SK-N-SH (cell line): ENCODE measurements around the gene ANKRD60. TPM values are rescaled to one million over a fixed set of nuclear protein-coding genes. Genes with fewer than 3 reads are reported as not detected.

Source experiments
- CTCF ChIA-PET: fragments of 300-600, 350-600 bp; formaldehyde crosslinking; extraction: SDS; loops from one replicate; lab custom pipeline; 2021; lab: Yijun Ruan, JAX
- POLR2A ChIA-PET: fragments of 350-600 bp; sonication (Branson Sonifier 250); formaldehyde crosslinking; extraction: SDS; loops from one replicate; lab custom pipeline; 2020; ENCODE audit warnings: antibody characterized with exemption, inconsistent platforms; lab: Yijun Ruan, JAX
- DNase-seq: peaks from one replicate; pipeline ENCODE4 v3.0.0; 2012
- H2AFZ ChIP-seq: fragments of 200-600 bp; sonication (generic); 2 replicates; pipeline ENCODE4 v1.8.1; 2016; ENCODE audit warnings: antibody characterized with exemption, mild to moderate bottlenecking, low read depth
- H3F3A ChIP-seq: fragments of 200-600 bp; sonication (generic); replicated peaks from 2 replicates; pipeline ENCODE3; 2016; ENCODE audit warnings: antibody characterized with exemption, mild to moderate bottlenecking; ENCODE audit not compliant: insufficient read depth
- H3K27ac ChIP-seq, 2 experiments: fragments of 200-500 bp in 1 of 2; fragments of 200-600 bp in 1 of 2; sonication (Bioruptor generic) in 1 of 2; sonication (generic), shearing (Covaris generic) in 1 of 2; 2 replicates each; pipeline versions ENCODE4 v1.5.1 to v1.6.1; 2014 to 2016; ENCODE audit warnings: low read depth in 2 of 2, inconsistent platforms in 1 of 2, low read length in 1 of 2, mild to moderate bottlenecking in 1 of 2, mixed read lengths in 1 of 2
- H3K27me3 ChIP-seq: fragments of 200-600 bp; sonication (generic), shearing (Covaris generic); 2 replicates; pipeline ENCODE4 v1.6.1; 2016; ENCODE audit warnings: mixed run types; ENCODE audit not compliant: insufficient read depth
- H3K36me3 ChIP-seq, 2 experiments: fragments of 200-500 bp in 1 of 2; fragments of 200-600 bp in 1 of 2; sonication (Bioruptor generic) in 1 of 2; sonication (generic) in 1 of 2; replicated peaks in 1 of 2; 2 replicates each; pipeline versions ENCODE3 to v1.5.1; 2014 to 2016; ENCODE audit warnings: low read length in 1 of 2, mild to moderate bottlenecking in 1 of 2; ENCODE audit not compliant: insufficient read depth in 2 of 2, control insufficient read depth in 1 of 2
- H3K4me1 ChIP-seq, 2 experiments: fragments of 200-500 bp in 1 of 2; fragments of 200-600 bp in 1 of 2; sonication (Bioruptor generic) in 1 of 2; sonication (generic), shearing (Covaris generic) in 1 of 2; 2 replicates each; pipeline versions ENCODE4 v1.5.1 to v1.6.1; 2014 to 2016; ENCODE audit warnings: low read depth in 1 of 2, low read length in 1 of 2, mixed run types in 1 of 2; ENCODE audit not compliant: insufficient read depth in 2 of 2, control insufficient read depth in 1 of 2
- H3K4me2 ChIP-seq: fragments of 200-600 bp; sonication (generic), shearing (Covaris generic); 2 replicates; pipeline ENCODE4 v1.6.1; 2017; ENCODE audit warnings: mixed run types
- H3K4me3 ChIP-seq, 2 experiments: fragments of 200-500 bp in 1 of 2; fragments of 200-600 bp in 1 of 2; sonication (Bioruptor generic) in 1 of 2; sonication (generic), shearing (Covaris generic) in 1 of 2; 2 replicates each; pipeline versions ENCODE4 v1.5.1 to v1.8.1; 2014 to 2016; ENCODE audit warnings: low read depth in 2 of 2, inconsistent platforms in 1 of 2, low read length in 1 of 2, mild to moderate bottlenecking in 1 of 2, mixed read lengths in 1 of 2, moderate library complexity in 1 of 2
- H3K79me2 ChIP-seq: fragments of 200-600 bp; sonication (generic); 2 replicates; pipeline ENCODE4 v1.8.1; 2017; ENCODE audit warnings: mild to moderate bottlenecking; ENCODE audit not compliant: insufficient read depth
- H3K9ac ChIP-seq: fragments of 200-600 bp; sonication (generic); 2 replicates; pipeline ENCODE4 v1.6.1; 2017; ENCODE audit warnings: mixed run types
- H3K9me2 ChIP-seq: fragments of 200-600 bp; sonication (generic); 2 replicates; pipeline ENCODE4 v1.6.1; 2017; ENCODE audit warnings: mixed run types
- H3K9me3 ChIP-seq: fragments of 200-600 bp; sonication (generic); 2 replicates; pipeline ENCODE4 v1.6.1; 2017; ENCODE audit warnings: mixed run types, mild to moderate bottlenecking, moderate library complexity
- H4K20me1 ChIP-seq: fragments of 200-600 bp; sonication (generic); 2 replicates; pipeline ENCODE4 v1.6.1; 2017; ENCODE audit warnings: mild to moderate bottlenecking, mixed run types; ENCODE audit not compliant: insufficient read depth
- EP300 ChIP-seq, 2 experiments: IDR thresholded peaks; 2 replicates each; pipeline versions ENCODE4 v1.4.0 to v1.6.1; 2012; ENCODE audit warnings: borderline replicate concordance in 1 of 2, low read depth in 1 of 2, low read length in 1 of 2
- EZH2phosphoT487 ChIP-seq: fragments of 200-600 bp; sonication (generic); IDR thresholded peaks from 2 replicates; pipeline ENCODE4 v1.6.1; 2017; ENCODE audit warnings: low read depth, mixed run types, mild to moderate bottlenecking, antibody characterized with exemption, moderate library complexity, borderline replicate concordance
- FOSL2 ChIP-seq: IDR thresholded peaks from 2 replicates; pipeline ENCODE4 v1.4.0; 2012; ENCODE audit warnings: low read depth, mild to moderate bottlenecking, moderate library complexity, borderline replicate concordance
- FOXJ3 ChIP-seq: sonication (generic); formaldehyde crosslinking; IDR thresholded peaks from 2 replicates; pipeline ENCODE4 v1.5.1; 2020; ENCODE audit warnings: mild to moderate bottlenecking, missing genetic modification reagents
- GABPA ChIP-seq: IDR thresholded peaks from 2 replicates; pipeline ENCODE4 v1.4.0; 2012; ENCODE audit warnings: low read depth, mild to moderate bottlenecking
- JUND ChIP-seq: IDR thresholded peaks from 2 replicates; pipeline ENCODE4 v1.4.0; 2012
- MXI1 ChIP-seq: IDR thresholded peaks from 2 replicates; pipeline ENCODE4 v1.6.1; 2012; ENCODE audit warnings: mild to moderate bottlenecking, low read depth, low read length, improper control_type of control experiment
- NRF1 ChIP-seq: IDR thresholded peaks from 2 replicates; pipeline ENCODE4 v1.6.1; 2012; ENCODE audit warnings: low read depth, mild to moderate bottlenecking, low read length
- POLR2AphosphoS5 ChIP-seq: IDR thresholded peaks from 2 replicates; pipeline ENCODE4 v1.6.1; 2012; ENCODE audit warnings: low read depth, low read length
- RCOR1 ChIP-seq: fragments of 150-350 bp; IDR thresholded peaks from 2 replicates; pipeline ENCODE4 v1.6.1; 2017; ENCODE audit warnings: antibody characterized with exemption, low read length
- RFX5 ChIP-seq: IDR thresholded peaks from 2 replicates; pipeline ENCODE4 v1.6.1; 2012; ENCODE audit warnings: mild to moderate bottlenecking, improper control_type of control experiment, low read length
- SMC3 ChIP-seq: IDR thresholded peaks from 2 replicates; pipeline ENCODE4 v1.6.1; 2012; ENCODE audit warnings: low read depth, low read length, improper control_type of control experiment
- TAF1 ChIP-seq: IDR thresholded peaks from 2 replicates; pipeline ENCODE4 v1.6.1; 2012; ENCODE audit warnings: low read depth, mild to moderate bottlenecking, low read length, moderate library complexity, borderline replicate concordance
- TCF12 ChIP-seq: IDR thresholded peaks from 2 replicates; pipeline ENCODE4 v1.4.0; 2012
- WGBS: methylation state at CpG from one replicate; pipeline ENCODE4 v1.1.6; 2017; ENCODE audit warnings: low lambda C conversion rate; 5-methylcytosine and 5-hydroxymethylcytosine counted together
- polyA plus RNA-seq, 3 experiments: library from polyadenylated mRNA; depleted of rRNA; stranded (reverse); fragments of >200 nt; gene quantifications; 2 replicates each; pipeline ENCODE4 v1.2.3, GENCODE V29; 2012
- TF ChIP-seq, protein P1 (sequence below): fragments of 150-350 bp; IDR thresholded peaks from 2 replicates; pipeline ENCODE4 v1.6.1; 2016; ENCODE audit warnings: mild to moderate bottlenecking, low read depth, low read length
- TF ChIP-seq, protein P2 (sequence below): IDR thresholded peaks from 2 replicates; pipeline ENCODE4 v1.6.1; 2012; ENCODE audit warnings: mild to moderate bottlenecking, low read depth, low read length, moderate library complexity
- TF ChIP-seq, protein P3 (sequence below): IDR thresholded peaks from 2 replicates; pipeline ENCODE4 v1.4.0; 2012; ENCODE audit warnings: low read depth, borderline replicate concordance

Gene ANKRD60
- polyA plus RNA-seq, 1 of the 3 experiments (the other 2 are of a cell fraction): not detected

DNA sequence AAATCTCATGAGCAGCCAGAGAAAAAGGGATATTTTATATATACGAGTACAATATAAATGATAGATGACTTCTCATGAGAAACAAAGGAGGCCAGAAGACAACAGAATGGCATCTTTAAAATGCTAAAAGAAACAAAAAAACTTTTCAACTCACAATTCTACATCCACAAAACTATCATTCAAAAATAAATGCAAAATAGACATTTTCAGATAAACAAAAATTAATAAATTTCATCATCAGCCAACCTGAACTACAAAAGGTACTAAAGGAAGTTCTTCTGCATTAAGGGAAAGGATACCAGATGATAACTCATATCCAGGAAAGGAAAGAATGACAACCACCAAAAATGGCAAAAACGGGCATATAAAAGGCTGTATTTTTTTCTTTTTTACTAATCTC lies 27.9 kb upstream of the ANKRD60 start:
- Histone ChIP-seq H3K9ac (no peak overlapping the region), H3K27me3 (no peaks in the 10 kb centered on the region), H3K79me2 (peaks cover 69% of the 10 kb centered on the region), H3K4me1 (peaks cover 13 to 22% of the 10 kb centered on the region in 2 experiments), H3K36me3 (peaks cover 2 to 57% of the 10 kb centered on the region in 2 experiments), H3K27ac (no peak overlapping the region), H3K4me2 (no peak overlapping the region), H3K9me3 (no peaks in the 10 kb centered on the region; the same call in 1 of the 2 replicates), H3F3A (peaks cover 46% of the 10 kb centered on the region), H3K4me3 (no peak overlapping the region), H3K9me2 (no peaks in the 10 kb centered on the region), H4K20me1 (no peaks in the 10 kb centered on the region), H2AFZ (no peak overlapping the region)
- WGBS: 92% methylated on average over 2 of the region's 2 CpGs
- ChIA-PET CTCF (interaction anchor here (1.0 kb wide), 1 partner anchor 183 kb away, joined by 3 read pairs; no protein-coding TSS in a partner anchor), POLR2A (no interaction called here)
- DNase-seq: no peak
- TF ChIP-seq, protein P1, sequence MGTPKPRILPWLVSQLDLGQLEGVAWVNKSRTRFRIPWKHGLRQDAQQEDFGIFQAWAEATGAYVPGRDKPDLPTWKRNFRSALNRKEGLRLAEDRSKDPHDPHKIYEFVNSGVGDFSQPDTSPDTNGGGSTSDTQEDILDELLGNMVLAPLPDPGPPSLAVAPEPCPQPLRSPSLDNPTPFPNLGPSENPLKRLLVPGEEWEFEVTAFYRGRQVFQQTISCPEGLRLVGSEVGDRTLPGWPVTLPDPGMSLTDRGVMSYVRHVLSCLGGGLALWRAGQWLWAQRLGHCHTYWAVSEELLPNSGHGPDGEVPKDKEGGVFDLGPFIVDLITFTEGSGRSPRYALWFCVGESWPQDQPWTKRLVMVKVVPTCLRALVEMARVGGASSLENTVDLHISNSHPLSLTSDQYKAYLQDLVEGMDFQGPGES: no peak
- no peak for TF ChIP-seq JUND
- TF ChIP-seq EP300 (IDR thresholded peaks at IDR 0.05; ENCODE audit: borderline replicate concordance in 1 of 2, low read depth in 1 of 2, low read length in 1 of 2): no peak
- TF ChIP-seq EZH2phosphoT487: no peak
- TF ChIP-seq TAF1: no peak
- TF ChIP-seq FOSL2: no peak
- no peak for TF ChIP-seq GABPA
- TF ChIP-seq, protein P2, sequence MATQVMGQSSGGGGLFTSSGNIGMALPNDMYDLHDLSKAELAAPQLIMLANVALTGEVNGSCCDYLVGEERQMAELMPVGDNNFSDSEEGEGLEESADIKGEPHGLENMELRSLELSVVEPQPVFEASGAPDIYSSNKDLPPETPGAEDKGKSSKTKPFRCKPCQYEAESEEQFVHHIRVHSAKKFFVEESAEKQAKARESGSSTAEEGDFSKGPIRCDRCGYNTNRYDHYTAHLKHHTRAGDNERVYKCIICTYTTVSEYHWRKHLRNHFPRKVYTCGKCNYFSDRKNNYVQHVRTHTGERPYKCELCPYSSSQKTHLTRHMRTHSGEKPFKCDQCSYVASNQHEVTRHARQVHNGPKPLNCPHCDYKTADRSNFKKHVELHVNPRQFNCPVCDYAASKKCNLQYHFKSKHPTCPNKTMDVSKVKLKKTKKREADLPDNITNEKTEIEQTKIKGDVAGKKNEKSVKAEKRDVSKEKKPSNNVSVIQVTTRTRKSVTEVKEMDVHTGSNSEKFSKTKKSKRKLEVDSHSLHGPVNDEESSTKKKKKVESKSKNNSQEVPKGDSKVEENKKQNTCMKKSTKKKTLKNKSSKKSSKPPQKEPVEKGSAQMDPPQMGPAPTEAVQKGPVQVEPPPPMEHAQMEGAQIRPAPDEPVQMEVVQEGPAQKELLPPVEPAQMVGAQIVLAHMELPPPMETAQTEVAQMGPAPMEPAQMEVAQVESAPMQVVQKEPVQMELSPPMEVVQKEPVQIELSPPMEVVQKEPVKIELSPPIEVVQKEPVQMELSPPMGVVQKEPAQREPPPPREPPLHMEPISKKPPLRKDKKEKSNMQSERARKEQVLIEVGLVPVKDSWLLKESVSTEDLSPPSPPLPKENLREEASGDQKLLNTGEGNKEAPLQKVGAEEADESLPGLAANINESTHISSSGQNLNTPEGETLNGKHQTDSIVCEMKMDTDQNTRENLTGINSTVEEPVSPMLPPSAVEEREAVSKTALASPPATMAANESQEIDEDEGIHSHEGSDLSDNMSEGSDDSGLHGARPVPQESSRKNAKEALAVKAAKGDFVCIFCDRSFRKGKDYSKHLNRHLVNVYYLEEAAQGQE: no peak
- no peak for TF ChIP-seq RFX5
- TF ChIP-seq NRF1: no peak
- no peak for TF ChIP-seq RCOR1
- TF ChIP-seq POLR2AphosphoS5: no peak
- no peak for TF ChIP-seq SMC3
- TF ChIP-seq TCF12: no peak
- TF ChIP-seq FOXJ3 (CRISPR knock-in tag): no peak
- TF ChIP-seq, protein P3, sequence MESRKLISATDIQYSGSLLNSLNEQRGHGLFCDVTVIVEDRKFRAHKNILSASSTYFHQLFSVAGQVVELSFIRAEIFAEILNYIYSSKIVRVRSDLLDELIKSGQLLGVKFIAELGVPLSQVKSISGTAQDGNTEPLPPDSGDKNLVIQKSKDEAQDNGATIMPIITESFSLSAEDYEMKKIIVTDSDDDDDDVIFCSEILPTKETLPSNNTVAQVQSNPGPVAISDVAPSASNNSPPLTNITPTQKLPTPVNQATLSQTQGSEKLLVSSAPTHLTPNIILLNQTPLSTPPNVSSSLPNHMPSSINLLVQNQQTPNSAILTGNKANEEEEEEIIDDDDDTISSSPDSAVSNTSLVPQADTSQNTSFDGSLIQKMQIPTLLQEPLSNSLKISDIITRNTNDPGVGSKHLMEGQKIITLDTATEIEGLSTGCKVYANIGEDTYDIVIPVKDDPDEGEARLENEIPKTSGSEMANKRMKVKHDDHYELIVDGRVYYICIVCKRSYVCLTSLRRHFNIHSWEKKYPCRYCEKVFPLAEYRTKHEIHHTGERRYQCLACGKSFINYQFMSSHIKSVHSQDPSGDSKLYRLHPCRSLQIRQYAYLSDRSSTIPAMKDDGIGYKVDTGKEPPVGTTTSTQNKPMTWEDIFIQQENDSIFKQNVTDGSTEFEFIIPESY: no peak
- no peak for TF ChIP-seq MXI1
